Mesothelial cell of epicardium (in vitro differentiated cells): ENCODE data around the gene CREG2. TPM values are rescaled to one million over a fixed set of nuclear protein-coding genes. Genes with fewer than 3 reads are reported as not detected.

Source experiments
- DNase-seq, 2 experiments: peaks; one replicate each; pipeline ENCODE4 v3.0.0; 2021; ENCODE audit warnings: low spot score in 2 of 2; ENCODE audit not compliant: unreplicated experiment in 2 of 2
- H3K27ac Mint-ChIP-seq: 2 replicates; pipeline ENCODE4 v1.8.0; 2021; ENCODE audit warnings: mixed read lengths
- H3K27me3 Mint-ChIP-seq: 2 replicates; pipeline ENCODE4 v1.8.0; 2021; ENCODE audit warnings: low read depth, mixed read lengths
- H3K36me3 Mint-ChIP-seq: 2 replicates; pipeline ENCODE4 v1.8.0; 2021; ENCODE audit warnings: mixed read lengths
- H3K4me1 Mint-ChIP-seq: 2 replicates; pipeline ENCODE4 v1.8.0; 2021; ENCODE audit warnings: mixed read lengths
- H3K4me3 Mint-ChIP-seq: 2 replicates; pipeline ENCODE4 v1.8.0; 2021; ENCODE audit warnings: mild to moderate bottlenecking, moderate library complexity, mixed read lengths
- H3K9me3 Mint-ChIP-seq: 2 replicates; pipeline ENCODE4 v1.8.0; 2021; ENCODE audit warnings: mixed read lengths
- CTCF ChIP-seq: fragments of 200-600 bp; sonication (generic); IDR thresholded peaks from one replicate; pipeline ENCODE4 v1.5.0; 2021; ENCODE audit warnings: antibody characterized with exemption; ENCODE audit not compliant: unreplicated experiment
- total RNA-seq: library from RNA; stranded (reverse); gene quantifications from 3 replicates; pipeline ENCODE4 v1.2.1, GENCODE V29; 2021

Gene CREG2
- total RNA-seq, 1 donor from 2014 or later: 0.42 TPM

- DNase-seq: no peak
- peaks cover 19% of the 10 kb centered on the region for H3K4me1 Mint-ChIP-seq
- H3K36me3 Mint-ChIP-seq: no peaks in the 10 kb centered on the region
- H3K9me3 Mint-ChIP-seq: no peaks in the 10 kb centered on the region
- no peak overlapping the region for H3K27ac Mint-ChIP-seq
- H3K27me3 Mint-ChIP-seq: no peaks in the 10 kb centered on the region
- no peak overlapping the region for H3K4me3 Mint-ChIP-seq
- no peak for TF ChIP-seq CTCF
Measured at GRCh38 chr2:101332885-101333766, 54.2 kb downstream of the CREG2 start.

DNA sequence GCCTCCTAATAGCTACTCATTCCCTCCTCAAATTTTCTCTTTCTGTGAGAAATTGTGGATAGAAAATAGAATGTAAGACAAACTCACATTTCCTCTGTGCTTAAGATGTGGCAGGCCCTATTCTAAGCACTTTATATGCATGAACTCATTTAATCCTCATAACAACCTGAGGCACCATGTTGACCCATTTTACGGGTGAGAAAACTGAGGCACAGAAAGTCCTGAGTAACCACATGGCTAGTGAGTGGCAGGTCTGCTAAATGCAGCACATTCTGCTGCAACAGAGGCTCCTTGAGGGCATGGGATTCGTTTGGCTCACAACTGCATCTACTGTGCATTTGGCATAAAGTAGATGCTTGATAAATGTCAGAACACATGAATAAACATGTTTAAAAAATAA lies 56.1 kb downstream of the CREG2 start:
- Mint-ChIP-seq H3K9me3 (no peaks in the 10 kb centered on the region), H3K27ac (no peak overlapping the region)

DNA sequence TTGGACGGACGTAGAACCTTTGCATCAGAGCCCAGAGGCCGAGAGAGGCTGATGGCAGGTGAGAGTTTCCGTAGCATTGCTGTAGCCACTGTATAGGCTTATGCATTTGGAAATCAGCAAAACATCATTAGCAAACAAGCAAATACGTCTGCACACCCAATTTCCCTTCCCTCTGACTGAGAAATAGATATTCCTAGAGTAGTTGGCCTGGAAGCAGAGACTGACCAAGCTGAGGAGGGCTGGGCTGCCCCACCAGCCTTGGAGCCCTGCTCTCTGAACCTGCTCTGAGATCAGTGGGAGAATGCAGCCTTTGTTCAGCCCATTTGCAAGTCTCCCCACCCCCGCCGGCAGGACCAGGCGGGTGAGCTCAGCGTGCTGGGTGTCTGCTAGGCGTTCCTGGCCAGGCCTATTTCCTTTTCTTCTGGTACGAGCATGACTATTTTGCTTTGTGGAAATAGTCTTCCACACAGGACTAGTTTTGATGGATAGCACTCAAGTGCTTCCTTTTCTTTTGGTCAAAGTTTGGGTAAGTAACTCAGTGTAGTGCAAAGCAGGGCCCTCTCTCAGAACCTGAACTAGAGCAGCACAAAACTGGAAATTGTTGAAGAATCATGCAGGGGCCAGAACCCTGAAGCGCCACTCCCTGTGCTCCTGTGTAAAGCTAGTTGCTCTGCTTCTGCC lies 56.9 kb downstream of the CREG2 start:
- peak overlapping the region; percentile 88 for H3K27ac Mint-ChIP-seq
- TF ChIP-seq CTCF: no peak
- no peaks in the 10 kb centered on the region for H3K27me3 Mint-ChIP-seq
- H3K4me1 Mint-ChIP-seq: peaks cover 14% of the 10 kb centered on the region
- no peaks in the 10 kb centered on the region for H3K9me3 Mint-ChIP-seq
- H3K4me3 Mint-ChIP-seq: no peak overlapping the region
- H3K36me3 Mint-ChIP-seq: no peaks in the 10 kb centered on the region
- DNase-seq: no peak

More for the DNA sequence above, 56.1 kb downstream of the CREG2 start:
- no peaks in the 10 kb centered on the region for H3K36me3 Mint-ChIP-seq
- TF ChIP-seq CTCF: no peak
- no peaks in the 10 kb centered on the region for H3K27me3 Mint-ChIP-seq
- peaks cover 14% of the 10 kb centered on the region for H3K4me1 Mint-ChIP-seq
- DNase-seq: no peak
- no peak overlapping the region for H3K4me3 Mint-ChIP-seq

DNA sequence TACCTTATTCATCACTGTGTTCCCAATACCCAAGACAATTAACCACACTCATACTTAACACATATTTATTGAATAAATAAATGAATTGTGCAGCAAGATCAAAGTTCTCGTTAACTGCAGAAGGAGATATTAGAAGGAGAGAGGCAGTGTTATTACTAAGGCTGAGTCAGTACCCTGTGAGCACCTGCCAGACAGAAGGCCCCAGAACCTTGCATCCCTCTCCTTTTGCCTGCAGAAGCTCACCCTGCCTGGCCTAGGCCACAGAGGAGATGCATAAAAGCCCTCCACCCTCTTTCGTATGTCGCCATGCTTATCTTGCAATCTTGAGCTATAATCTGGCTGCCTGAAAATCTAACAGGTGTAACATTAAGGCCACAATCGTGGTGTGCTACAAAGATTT lies 58.3 kb downstream of the CREG2 start:
- Mint-ChIP-seq H3K27ac (peak overlapping the region; percentile 15), H3K27me3 (no peaks in the 10 kb centered on the region), H3K4me3 (no peak overlapping the region), H3K36me3 (no peaks in the 10 kb centered on the region), H3K4me1 (peaks cover 14% of the 10 kb centered on the region), H3K9me3 (no peaks in the 10 kb centered on the region)
- no peak for DNase-seq
- TF ChIP-seq CTCF: no peak

DNA sequence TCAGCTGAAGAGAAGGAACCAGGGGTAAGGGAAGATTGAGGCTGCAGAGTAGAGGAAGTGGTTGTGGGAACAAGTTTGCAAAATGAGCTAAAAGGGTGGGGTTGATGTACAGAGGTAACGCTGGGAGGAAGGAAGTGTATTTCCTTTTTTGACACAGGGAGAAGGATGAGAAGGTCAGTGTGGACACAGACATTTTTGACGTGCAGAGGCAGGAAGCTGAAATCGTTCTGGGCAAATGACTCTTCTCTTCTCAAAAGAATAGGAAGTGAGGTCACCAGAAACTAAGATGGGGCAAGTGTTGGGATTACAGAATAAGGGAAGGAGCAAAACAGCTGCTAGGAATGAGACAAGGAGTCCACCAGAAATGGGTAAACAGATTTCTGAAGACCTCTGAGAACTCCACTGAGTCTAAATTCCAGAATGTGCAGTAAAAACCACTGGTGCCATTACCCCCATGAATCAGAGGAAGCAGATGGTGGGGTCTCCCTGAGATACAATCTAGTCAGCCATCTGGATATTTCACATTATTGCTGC lies 58.8 kb downstream of the CREG2 start:
- Mint-ChIP-seq H3K4me1 (peaks cover 14% of the 10 kb centered on the region), H3K9me3 (no peaks in the 10 kb centered on the region)
- no peak for TF ChIP-seq CTCF

More for the DNA sequence above, 58.8 kb downstream of the CREG2 start:
- no peak overlapping the region for H3K27ac Mint-ChIP-seq
- no peak for DNase-seq
- no peak overlapping the region for H3K4me3 Mint-ChIP-seq
- H3K27me3 Mint-ChIP-seq: no peaks in the 10 kb centered on the region
- no peaks in the 10 kb centered on the region for H3K36me3 Mint-ChIP-seq
